Measurements from ENCODE around the gene BZW2. TPM values are rescaled to one million over a fixed set of nuclear protein-coding genes. Genes with fewer than 3 reads are reported as not detected.

BZW2 gene
- total RNA-seq, 4 donors from 2014 or later: 50.2 to 69.3 (median 52.3) TPM

GRCh38 chr7:16742547-16742946 lies 96.6 kb downstream of the BZW2 start:
- Histone ChIP-seq H3K4me3 (no peak overlapping the region), H3K9me3 (no peaks in the 10 kb centered on the region), H3K27ac (no peak overlapping the region), H3K36me3 (no peaks in the 10 kb centered on the region), H3K4me1 (peaks cover 0 to 12% (median 2%) of the 10 kb centered on the region in 4 donors), H3K27me3 (no peaks in the 10 kb centered on the region)
- WGBS, 2 donors: 68 to 99% methylated on average over 3 of the region's 3 CpGs
- no peak for DNase-seq (ENCODE audit: low spot score in 2 of 2)
- TF ChIP-seq CTCF (IDR thresholded peaks at IDR 0.05) (no peak), POLR2A (IDR thresholded peaks at IDR 0.05) (no peak), EP300 (IDR thresholded peaks at IDR 0.05) (no peak)

GRCh38 chr7:16743236-16743635 lies 97.3 kb downstream of the BZW2 start:
- no peak for TF ChIP-seq EP300 (IDR thresholded peaks at IDR 0.05)
- TF ChIP-seq CTCF (IDR thresholded peaks at IDR 0.05): no peak
- no peak for TF ChIP-seq POLR2A (IDR thresholded peaks at IDR 0.05)
- 25 to 29% methylated on average over 4 of the region's 4 CpGs for WGBS, 2 donors
- Histone ChIP-seq H3K27me3 (no peaks in the 10 kb centered on the region), H3K9me3 (no peaks in the 10 kb centered on the region), H3K36me3 (no peaks in the 10 kb centered on the region), H3K4me1 (peaks cover 0 to 12% (median 2%) of the 10 kb centered on the region in 4 donors), H3K27ac (peak overlapping the region in 1 of 4 donors; percentile 30), H3K4me3 (no peak overlapping the region)
- DNase-seq (ENCODE audit: low spot score in 2 of 2): no peak

GRCh38 chr7:16744518-16745250 lies 98.7 kb downstream of the BZW2 start:
- Histone ChIP-seq H3K27ac (no peak overlapping the region), H3K4me1 (peaks cover 0 to 12% (median 2%) of the 10 kb centered on the region in 4 donors), H3K27me3 (no peaks in the 10 kb centered on the region), H3K9me3 (no peaks in the 10 kb centered on the region), H3K36me3 (no peaks in the 10 kb centered on the region), H3K4me3 (no peak overlapping the region)
- no peak for DNase-seq (ENCODE audit: low spot score in 2 of 2)
- TF ChIP-seq POLR2A (IDR thresholded peaks at IDR 0.05) (no peak), EP300 (IDR thresholded peaks at IDR 0.05) (no peak), CTCF (IDR thresholded peaks at IDR 0.05) (no peak)
- 84 to 88% methylated on average over 6 of the region's 6 CpGs for WGBS, 2 donors

GRCh38 chr7:16745645-16746044 lies 99.7 kb downstream of the BZW2 start:
- Histone ChIP-seq H3K27ac (no peak overlapping the region), H3K36me3 (no peaks in the 10 kb centered on the region), H3K4me3 (no peak overlapping the region), H3K9me3 (no peaks in the 10 kb centered on the region), H3K4me1 (peaks cover 0 to 12% (median 0%) of the 10 kb centered on the region in 4 donors), H3K27me3 (no peaks in the 10 kb centered on the region)
- 62 to 72% methylated on average over 2 of the region's 2 CpGs for WGBS, 2 donors
- TF ChIP-seq EP300 (IDR thresholded peaks at IDR 0.05) (no peak), POLR2A (IDR thresholded peaks at IDR 0.05) (no peak), CTCF (IDR thresholded peaks at IDR 0.05) (no peak)
- no peak for DNase-seq (ENCODE audit: low spot score in 2 of 2)

GRCh38 chr7:16747102-16747501 lies 101.1 kb downstream of the BZW2 start:
- TF ChIP-seq POLR2A (IDR thresholded peaks at IDR 0.05) (no peak), EP300 (IDR thresholded peaks at IDR 0.05) (no peak), CTCF (IDR thresholded peaks at IDR 0.05) (no peak)
- 44 to 50% methylated on average over 1 of the region's 1 CpG for WGBS, 2 donors

More at GRCh38 chr7:16747102-16747501, 101.1 kb downstream of the BZW2 start:
- H3K36me3 ChIP-seq: no peaks in the 10 kb centered on the region
- no peaks in the 10 kb centered on the region for H3K9me3 ChIP-seq
- H3K4me3 ChIP-seq: no peak overlapping the region
- no peak for DNase-seq (ENCODE audit: low spot score in 2 of 2)
- peaks cover 0 to 12% (median 0%) of the 10 kb centered on the region in 4 donors for H3K4me1 ChIP-seq
- no peak overlapping the region for H3K27ac ChIP-seq
- H3K27me3 ChIP-seq: no peaks in the 10 kb centered on the region

Data from tibial nerve (tissue), 4 donors.